ENCODE data around the gene CHPF2.

CHPF2 gene

DNA sequence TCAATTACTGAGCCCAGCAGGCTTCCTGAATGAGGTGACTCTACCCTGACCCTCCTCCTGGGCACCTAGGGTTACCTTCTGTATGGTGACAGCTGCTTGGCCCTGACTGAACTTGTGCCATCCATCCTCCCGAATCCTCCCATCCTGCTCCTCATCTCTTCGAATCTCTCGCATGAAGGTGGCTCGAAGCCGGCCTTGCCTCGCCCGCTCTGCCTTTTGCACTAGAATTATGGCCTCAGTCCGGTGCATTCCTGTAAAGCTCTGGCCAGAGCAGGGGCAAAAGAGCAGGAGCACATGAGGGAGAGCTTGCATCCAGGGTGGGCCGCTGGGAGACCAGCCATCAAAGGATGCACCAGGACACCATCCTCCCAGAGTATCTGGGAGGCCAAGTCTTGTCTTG lies 29.4 kb upstream of the CHPF2 start:
- Histone ChIP-seq H3K27ac (no peak overlapping the region), H3K9me3 (ENCODE audit: severe bottlenecking) (no peaks in the 10 kb centered on the region), H3K4me3 (ENCODE audit: low read depth, low read length) (no peak overlapping the region), H3K27me3 (ENCODE audit: insufficient read depth, low read depth, severe bottlenecking) (no peaks in the 10 kb centered on the region), H3K36me3 (no peaks in the 10 kb centered on the region)
- no peak for TF ChIP-seq CTCF (IDR thresholded peaks at IDR 0.05; ENCODE audit: low read depth, low read length)
- no peak for DNase-seq

GRCh38 chr7:151204383-151205032 lies 27.8 kb upstream of the CHPF2 start:
- no peak overlapping the region for H3K27ac ChIP-seq
- no peaks in the 10 kb centered on the region for H3K9me3 ChIP-seq (ENCODE audit: severe bottlenecking)
- no peak for DNase-seq
- TF ChIP-seq CTCF (IDR thresholded peaks at IDR 0.05; ENCODE audit: low read depth, low read length) = no peak
- no peaks in the 10 kb centered on the region for H3K36me3 ChIP-seq
- no peak overlapping the region for H3K4me3 ChIP-seq (ENCODE audit: low read depth, low read length)
- no peaks in the 10 kb centered on the region for H3K27me3 ChIP-seq (ENCODE audit: insufficient read depth, low read depth, severe bottlenecking)

GRCh38 chr7:151205730-151206129 lies 26.6 kb upstream of the CHPF2 start:
- H3K36me3 ChIP-seq = no peaks in the 10 kb centered on the region
- no peak for DNase-seq
- no peak for TF ChIP-seq CTCF (IDR thresholded peaks at IDR 0.05; ENCODE audit: low read depth, low read length)
- H3K27me3 ChIP-seq (ENCODE audit: insufficient read depth, low read depth, severe bottlenecking) = no peaks in the 10 kb centered on the region
- no peak overlapping the region for H3K27ac ChIP-seq
- no peaks in the 10 kb centered on the region for H3K9me3 ChIP-seq (ENCODE audit: severe bottlenecking)
- no peak overlapping the region for H3K4me3 ChIP-seq (ENCODE audit: low read depth, low read length)

- Histone ChIP-seq H3K27me3 (ENCODE audit: insufficient read depth, low read depth, severe bottlenecking) (no peaks in the 10 kb centered on the region), H3K27ac (peak overlapping the region; percentile 54), H3K4me3 (ENCODE audit: low read depth, low read length) (no peak overlapping the region), H3K9me3 (ENCODE audit: severe bottlenecking) (no peaks in the 10 kb centered on the region), H3K36me3 (no peaks in the 10 kb centered on the region)
- no peak for TF ChIP-seq CTCF (IDR thresholded peaks at IDR 0.05; ENCODE audit: low read depth, low read length)
- peak; percentile 66 for DNase-seq
Measured at GRCh38 chr7:151206914-151207313, 25.4 kb upstream of the CHPF2 start.

DNA sequence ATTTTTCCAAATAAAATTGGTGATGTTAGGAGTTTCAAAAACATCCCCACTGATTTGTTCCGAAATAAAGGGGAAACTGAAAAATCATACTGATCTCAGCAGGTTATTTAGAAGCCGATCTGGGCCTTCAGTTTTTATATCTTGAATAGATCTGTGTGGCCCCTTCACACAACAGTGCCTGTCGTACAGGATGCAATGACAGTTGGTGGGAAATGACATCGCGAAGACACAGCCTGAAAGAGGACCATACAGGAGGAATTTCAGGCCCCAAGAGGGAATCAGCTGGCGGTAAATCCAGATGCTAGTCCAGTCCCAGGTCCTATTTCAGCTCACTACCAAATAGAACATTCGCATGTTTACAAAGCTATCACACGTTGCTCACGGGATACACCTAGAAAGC lies 25.0 kb upstream of the CHPF2 start:
- H3K27ac ChIP-seq = peak overlapping the region; percentile 54
- H3K36me3 ChIP-seq = peaks cover 2% of the 10 kb centered on the region
- no peaks in the 10 kb centered on the region for H3K9me3 ChIP-seq (ENCODE audit: severe bottlenecking)
- DNase-seq = no peak
- no peaks in the 10 kb centered on the region for H3K27me3 ChIP-seq (ENCODE audit: insufficient read depth, low read depth, severe bottlenecking)
- no peak overlapping the region for H3K4me3 ChIP-seq (ENCODE audit: low read depth, low read length)
- no peak for TF ChIP-seq CTCF (IDR thresholded peaks at IDR 0.05; ENCODE audit: low read depth, low read length)

GRCh38 chr7:151207804-151208203 lies 24.5 kb upstream of the CHPF2 start:
- H3K27ac ChIP-seq = peak overlapping the region; percentile 54
- no peaks in the 10 kb centered on the region for H3K9me3 ChIP-seq (ENCODE audit: severe bottlenecking)
- peaks cover 7% of the 10 kb centered on the region for H3K36me3 ChIP-seq
- no peaks in the 10 kb centered on the region for H3K27me3 ChIP-seq (ENCODE audit: insufficient read depth, low read depth, severe bottlenecking)
- no peak for DNase-seq
- TF ChIP-seq CTCF (IDR thresholded peaks at IDR 0.05; ENCODE audit: low read depth, low read length) = no peak
- H3K4me3 ChIP-seq (ENCODE audit: low read depth, low read length) = no peak overlapping the region
